Putamen (tissue), 1 donor: Measurements from ENCODE around the gene HIPK1.
"Not testable (repeated sequence)": the region's sequence is repeated elsewhere in the genome, so short reads cannot be mapped to it uniquely, and the experiment has no call there.

Experiments
- DNase-seq: peaks from one replicate; pipeline ENCODE4 v3.0.0-alpha.2; 2016; ENCODE audit warnings: low spot score

The HIPK1 gene

DNA sequence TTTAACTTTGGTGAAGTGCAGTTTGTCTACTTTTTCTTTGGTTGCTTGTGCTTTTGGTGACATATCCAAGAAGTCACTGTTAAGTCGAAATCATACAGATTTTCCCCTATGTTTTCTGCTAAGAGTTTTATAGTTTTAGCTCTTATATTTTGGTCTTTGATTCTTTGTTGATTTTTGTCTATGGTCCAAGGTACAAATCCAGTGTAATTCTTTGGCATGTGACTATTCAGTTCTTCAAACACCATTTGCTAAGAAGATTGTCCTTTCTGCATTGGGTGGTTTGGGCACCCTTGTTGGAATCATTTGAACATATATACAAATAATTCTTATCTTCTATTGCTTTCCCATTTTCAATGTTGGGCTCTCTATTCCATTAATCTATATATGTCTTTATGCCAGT is 16.2 kb downstream of the HIPK1 start:
- no peak for DNase-seq

DNA sequence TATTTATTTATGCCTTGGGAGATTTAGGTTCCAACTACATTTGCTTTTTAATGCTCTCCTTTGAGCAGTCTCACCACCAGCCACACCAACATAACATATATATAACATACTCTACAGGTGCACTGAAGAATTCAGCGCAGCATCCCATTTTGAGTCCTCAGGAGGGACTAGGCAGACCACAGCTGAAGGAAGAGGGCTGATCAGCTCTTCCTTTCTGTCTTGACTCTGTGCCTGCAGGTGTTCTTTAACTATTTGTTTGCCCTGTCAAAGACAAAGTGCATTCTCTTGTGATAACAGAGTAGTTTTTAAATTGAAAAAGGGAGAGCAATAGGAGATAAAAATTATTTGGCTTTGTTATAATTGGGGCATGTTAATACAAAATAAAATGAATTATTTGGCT is 17.0 kb downstream of the HIPK1 start:
- no peak for DNase-seq

DNA sequence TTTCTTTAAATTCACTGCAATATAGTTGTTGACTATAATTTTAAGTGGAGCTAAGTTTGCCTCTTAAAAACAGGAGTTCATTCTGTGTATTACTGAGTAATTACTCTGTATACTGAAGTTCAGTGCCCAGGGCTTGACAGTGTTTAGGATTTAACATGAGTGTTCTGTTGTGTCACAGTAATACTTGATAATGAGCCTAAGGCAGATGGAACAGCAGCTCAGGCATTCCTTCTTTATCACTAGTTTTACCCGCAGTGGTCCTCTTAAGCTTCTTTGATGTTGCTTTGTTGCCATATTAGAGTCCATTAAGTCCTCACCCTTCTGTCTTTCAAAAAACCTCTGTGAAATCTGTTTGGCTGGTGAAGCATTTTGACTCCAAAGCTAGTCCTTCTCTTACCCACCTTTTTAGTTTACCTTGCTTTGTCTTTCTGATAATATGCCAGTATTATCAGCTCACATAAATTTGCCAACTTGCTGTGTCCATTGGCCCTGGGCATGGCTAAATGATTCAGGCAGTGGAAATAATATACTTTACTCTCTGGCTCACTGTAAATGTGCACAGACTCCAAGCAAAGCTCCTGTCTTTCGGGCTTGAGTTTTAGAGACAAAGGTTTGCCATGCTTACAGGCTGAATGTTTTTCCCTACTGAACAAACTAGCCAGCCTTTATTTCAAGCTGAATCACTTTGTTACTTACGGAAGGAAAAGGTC is 17.7 kb downstream of the HIPK1 start:
- no peak for DNase-seq

DNA sequence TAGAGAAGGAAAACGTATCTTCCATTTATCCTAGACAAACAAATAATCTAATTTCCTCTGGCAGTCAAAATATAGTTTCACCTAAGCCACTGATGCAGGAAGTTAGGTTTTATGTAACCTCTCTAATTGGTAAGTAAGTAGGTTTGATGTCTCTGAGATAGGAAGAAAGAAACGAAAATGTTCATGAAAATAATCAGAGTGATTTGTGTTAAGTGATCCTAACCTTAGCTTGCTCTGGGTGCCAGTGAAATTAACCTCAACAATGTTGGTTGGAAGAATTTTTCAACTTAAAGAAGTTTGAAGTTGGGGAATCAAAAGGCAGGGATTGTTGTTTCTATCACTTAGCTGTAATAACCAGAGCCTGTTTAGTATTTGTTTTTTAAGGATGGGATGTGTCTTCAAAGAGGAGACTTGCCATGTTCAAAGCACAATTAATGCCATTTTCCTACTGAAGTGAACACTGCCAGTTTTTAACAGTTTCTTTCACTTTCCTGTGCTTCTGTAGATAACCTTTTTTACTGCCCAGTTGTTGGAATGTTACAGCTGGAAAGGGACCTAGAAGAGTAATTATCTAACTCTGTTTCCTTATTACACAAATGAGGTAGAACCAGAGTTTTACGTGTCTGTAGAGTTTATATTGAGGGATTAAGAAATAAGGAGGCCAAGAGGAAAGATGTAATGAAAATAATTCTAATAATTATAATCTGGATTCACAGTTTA is 18.4 kb downstream of the HIPK1 start:
- DNase-seq, result no peak

DNA sequence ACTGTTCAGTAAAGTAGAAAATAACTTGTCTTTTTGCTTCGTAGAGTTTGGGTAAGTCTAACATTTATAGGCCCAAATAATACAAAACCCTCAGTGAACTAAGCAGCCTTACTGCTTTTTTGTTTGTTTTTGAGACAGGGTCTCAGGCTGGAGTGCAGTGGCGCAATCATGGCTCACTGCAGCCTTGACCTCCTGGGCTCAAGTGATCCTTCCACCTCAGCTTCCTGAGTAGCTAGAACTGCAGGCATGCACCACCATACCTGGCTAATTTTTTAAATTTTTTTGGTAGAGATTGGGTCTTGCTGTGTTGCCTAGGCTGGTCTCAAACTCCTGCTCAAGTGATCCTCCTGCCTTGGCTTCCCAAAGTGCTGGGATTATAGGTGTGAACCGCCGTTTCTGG is 19.0 kb downstream of the HIPK1 start:
- DNase-seq, result not testable (repeated sequence)

DNA sequence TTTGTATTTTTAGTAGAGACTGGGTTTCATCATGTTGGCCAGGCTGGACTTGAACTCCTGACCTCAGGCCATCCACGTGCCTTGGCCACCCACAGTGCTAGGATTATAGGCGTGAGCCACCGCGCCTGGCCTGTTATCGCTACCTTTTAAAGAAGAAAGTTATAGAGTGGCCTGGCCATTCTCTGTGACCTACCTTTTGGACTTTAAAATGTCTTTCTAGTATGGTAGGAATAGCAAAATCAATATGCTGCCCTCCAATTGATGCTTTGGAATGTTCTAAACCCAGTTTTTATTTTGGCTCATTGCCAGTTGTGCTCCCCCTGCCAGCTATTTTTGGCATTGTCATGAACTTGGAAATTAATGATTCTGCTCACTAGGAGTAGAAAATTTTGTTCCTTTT is 19.9 kb downstream of the HIPK1 start:
- no peak for DNase-seq

DNA sequence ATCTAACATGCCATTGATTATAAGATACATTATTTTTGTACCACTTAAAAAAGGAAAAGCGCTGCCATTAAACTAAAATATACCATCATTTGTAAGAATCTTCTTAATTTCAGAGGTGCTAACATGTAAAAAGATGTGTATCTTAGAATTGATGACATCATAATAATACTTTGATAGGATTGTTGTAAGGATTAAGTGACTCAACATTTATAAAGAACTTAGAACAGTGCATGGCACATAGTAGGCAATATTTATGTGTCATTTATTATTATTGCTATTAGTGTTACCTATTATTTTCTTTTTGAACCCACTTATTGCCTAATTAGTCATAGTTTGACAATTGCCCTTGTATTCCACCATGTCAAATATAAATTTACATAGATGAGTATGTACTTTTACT is 21.8 kb downstream of the HIPK1 start:
- DNase-seq, result no peak

DNA sequence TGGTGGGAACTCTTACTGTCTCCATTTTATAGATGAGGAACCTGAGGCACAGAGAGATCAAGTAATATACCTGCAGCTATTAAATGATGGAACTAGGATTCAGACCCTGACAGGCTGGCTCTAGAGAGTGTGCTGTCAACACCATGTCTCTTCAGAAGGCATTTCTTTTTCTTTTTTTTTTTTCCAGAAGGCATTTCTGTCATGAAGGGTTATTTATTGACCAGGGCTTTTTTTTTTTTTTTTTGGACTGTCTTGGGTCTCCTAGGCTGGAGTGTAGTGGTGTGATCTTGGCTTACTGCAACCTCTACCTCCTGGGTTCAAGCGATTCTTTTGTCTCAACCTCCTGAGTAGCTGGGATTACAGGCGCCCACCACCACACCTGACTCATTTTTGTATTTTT is 22.6 kb downstream of the HIPK1 start:
- no peak for DNase-seq

DNA sequence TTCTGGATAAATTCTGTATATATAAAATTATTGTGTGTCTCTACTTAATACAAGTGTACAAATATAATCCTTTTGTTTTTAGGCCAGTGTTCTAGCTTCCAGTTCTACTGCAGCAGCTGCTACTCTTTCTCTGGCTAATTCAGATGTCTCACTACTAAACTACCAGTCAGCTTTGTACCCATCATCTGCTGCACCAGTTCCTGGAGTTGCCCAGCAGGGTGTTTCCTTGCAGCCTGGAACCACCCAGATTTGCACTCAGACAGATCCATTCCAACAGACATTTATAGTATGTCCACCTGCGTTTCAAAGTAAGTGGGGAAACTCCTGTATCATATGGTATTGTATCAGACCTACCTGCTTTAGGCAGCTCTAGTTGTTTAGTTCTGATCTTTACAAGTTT is 28.9 kb downstream of the HIPK1 start:
- DNase-seq, result no peak

DNA sequence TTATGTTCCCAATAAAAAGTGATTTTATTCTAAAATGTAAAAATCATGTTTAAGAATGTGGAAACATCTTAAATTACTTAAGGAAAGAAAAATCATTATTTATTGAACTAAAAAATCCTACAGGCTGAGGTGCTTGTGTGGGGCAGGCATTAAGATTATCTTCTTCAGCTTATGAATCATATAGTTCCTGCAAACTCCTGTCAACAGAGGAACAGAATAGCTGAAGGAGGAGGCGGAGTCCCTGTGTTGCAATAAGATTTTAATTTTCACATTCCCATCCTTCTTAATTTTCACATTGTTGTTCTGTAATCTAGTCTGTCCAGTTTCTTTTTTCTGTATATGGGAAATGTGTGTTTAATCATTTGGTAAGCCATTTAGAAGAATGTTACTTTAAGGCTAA is 29.6 kb downstream of the HIPK1 start:
- no peak for DNase-seq

DNA sequence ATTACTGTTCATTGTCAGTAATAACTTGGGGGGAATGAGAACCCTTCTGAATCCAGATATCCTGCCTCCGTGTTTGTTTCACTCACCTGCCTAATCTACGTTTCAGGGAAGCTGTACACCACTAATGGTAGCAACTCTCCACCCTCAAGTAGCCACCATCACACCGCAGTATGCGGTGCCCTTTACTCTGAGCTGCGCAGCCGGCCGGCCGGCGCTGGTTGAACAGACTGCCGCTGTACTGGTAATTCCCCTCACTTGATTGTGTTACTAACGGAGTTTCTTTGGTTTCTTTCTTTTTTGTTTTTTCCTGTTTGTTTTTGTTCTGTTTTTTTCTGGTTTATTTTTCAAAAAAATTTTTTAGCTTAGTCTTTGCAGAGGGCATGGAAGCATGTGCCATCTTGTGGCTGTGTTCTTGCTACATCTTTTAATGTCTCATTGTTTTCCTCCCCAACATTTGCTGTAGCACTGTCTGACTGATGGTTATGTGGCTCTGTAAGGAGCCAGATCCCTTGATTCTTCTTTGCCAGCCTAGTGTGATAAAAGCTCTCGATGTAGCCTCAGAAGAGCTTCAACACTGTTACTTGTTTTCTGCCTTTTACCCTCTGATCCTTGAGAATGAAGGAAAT is 34.3 kb downstream of the HIPK1 start:
- DNase-seq, result no peak

DNA sequence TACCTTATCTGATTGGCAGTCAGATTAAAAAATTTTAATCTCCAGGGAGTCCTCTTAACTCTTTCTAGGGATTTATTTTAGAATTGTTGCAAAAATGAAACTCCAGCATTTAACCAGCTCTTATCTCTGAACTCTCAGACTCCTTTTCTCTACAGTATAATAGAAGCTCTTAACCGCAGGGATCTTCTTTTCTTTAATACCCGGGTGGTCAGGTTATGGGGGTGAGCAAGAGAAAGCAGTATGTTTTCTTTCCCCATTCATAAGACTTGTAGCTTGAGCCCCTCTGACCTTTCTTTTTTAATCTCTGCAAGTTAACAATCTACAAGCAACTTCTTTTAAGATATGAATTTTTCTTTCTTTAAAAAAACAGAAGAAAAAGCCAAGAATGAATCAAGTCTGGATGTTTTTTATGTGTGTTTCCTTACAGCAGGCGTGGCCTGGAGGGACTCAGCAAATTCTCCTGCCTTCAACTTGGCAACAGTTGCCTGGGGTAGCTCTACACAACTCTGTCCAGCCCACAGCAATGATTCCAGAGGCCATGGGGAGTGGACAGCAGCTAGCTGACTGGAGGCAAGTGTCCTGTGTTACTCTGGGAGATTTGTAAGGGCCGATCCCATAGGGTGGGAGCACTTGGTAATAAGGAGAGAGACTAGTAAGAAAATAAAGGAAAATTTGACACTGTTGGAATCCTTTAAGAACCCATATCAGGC is 36.7 kb downstream of the HIPK1 start:
- no peak for DNase-seq

DNA sequence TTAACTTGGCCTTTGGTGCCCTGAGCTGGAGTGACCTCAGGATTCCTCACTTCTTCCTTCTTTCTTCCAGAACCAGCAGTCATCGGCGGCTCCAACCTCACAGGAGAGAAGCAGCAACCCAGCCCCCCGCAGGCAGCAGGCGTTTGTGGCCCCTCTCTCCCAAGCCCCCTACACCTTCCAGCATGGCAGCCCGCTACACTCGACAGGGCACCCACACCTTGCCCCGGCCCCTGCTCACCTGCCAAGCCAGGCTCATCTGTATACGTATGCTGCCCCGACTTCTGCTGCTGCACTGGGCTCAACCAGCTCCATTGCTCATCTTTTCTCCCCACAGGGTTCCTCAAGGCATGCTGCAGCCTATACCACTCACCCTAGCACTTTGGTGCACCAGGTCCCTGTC is 43.8 kb downstream of the HIPK1 start:
- DNase-seq, result no peak

DNA sequence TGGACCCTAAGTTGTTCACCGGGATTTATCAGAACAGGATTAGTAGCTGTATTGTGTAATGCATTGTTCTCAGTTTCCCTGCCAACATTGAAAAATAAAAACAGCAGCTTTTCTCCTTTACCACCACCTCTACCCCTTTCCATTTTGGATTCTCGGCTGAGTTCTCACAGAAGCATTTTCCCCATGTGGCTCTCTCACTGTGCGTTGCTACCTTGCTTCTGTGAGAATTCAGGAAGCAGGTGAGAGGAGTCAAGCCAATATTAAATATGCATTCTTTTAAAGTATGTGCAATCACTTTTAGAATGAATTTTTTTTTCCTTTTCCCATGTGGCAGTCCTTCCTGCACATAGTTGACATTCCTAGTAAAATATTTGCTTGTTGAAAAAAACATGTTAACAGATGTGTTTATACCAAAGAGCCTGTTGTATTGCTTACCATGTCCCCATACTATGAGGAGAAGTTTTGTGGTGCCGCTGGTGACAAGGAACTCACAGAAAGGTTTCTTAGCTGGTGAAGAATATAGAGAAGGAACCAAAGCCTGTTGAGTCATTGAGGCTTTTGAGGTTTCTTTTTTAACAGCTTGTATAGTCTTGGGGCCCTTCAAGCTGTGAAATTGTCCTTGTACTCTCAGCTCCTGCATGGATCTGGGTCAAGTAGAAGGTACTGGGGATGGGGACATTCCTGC is 46.2 kb downstream of the HIPK1 start:
- no peak for DNase-seq

DNA sequence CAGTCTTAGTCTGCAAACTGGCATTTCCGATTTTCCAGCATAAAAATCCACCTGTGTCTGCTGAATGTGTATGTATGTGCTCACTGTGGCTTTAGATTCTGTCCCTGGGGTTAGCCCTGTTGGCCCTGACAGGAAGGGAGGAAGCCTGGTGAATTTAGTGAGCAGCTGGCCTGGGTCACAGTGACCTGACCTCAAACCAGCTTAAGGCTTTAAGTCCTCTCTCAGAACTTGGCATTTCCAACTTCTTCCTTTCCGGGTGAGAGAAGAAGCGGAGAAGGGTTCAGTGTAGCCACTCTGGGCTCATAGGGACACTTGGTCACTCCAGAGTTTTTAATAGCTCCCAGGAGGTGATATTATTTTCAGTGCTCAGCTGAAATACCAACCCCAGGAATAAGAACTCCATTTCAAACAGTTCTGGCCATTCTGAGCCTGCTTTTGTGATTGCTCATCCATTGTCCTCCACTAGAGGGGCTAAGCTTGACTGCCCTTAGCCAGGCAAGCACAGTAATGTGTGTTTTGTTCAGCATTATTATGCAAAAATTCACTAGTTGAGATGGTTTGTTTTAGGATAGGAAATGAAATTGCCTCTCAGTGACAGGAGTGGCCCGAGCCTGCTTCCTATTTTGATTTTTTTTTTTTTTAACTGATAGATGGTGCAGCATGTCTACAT is 47.6 kb downstream of the HIPK1 start:
- DNase-seq, result no peak

DNA sequence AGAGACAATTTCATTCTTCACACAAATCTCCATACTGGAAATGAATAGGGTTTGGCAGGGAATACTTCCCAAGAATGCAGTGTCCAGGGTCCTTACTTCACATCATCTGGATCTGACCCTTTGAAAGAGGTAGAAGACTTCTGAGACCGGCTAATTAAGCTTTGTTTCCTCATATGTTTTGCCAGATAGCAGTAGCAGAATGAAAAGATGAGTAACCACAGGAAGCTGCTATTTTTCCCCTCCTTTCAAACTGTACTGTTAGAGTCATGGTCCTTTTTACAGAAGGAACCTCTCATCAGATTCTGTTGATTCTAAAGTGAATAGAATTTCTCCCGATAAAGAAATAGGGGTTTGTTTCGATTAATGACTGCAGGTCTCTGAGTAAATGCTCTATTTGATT is 48.8 kb downstream of the HIPK1 start:
- DNase-seq, result no peak

DNA sequence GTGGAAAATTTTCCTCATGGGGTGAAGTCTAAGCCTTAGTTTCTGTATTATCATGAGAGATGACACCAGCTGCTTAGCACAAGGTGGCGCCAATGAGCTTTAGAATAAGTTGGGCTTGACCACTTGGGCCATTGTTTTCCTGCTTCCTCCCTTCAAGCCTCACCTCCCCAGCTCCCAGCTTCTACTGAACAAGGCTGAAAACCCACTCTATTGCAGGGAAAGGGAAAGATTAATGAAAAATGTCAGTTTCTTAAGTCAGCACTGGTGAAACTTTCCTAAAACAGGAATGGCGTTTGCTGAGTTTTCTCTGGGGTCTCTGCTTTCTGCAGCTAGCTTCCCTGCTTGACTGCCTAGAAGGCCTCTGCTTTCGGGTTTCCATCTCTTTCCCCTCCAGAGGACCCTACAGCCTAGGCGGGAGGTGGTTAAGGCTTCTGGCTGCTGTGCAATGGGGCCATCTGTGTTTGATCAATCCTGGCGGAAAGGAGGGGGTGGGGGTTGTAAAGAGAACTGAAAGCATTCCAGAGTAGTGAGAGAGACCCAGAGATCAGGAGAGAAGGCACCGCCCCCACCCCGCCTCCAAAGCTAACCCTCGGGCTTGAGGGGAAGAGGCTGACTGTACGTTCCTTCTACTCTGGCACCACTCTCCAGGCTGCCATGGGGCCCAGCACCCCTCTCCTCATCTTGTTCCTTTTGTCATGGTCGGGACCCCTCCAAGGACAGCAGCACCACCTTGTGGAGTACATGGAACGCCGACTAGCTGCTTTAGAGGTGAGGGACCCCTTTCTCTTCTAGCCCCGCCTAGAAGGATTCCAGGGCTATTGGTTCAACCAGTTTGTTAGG is 50.0 kb downstream of the HIPK1 start, which contains the start of gene OLFML3:
TSS of gene OLFML3 (plus strand) at position 612 of the 840 bp plus-strand sequence. CDS start at position 655, 43 bp downstream.
- DNase-seq, result peak; percentile 77

DNA sequence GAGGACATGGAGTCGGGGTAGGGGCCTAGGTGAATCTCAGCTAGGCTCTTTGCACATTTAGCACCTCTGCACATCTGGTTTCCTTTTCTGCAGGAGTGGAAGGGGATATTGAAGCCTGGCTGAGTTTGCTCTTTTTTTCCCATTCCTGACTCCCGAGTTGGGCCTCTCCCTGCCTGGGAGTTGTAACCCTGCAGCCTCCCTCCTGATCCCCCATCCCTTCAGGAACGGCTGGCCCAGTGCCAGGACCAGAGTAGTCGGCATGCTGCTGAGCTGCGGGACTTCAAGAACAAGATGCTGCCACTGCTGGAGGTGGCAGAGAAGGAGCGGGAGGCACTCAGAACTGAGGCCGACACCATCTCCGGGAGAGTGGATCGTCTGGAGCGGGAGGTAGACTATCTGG is 51.0 kb downstream of the HIPK1 start:
- no peak for DNase-seq

DNA sequence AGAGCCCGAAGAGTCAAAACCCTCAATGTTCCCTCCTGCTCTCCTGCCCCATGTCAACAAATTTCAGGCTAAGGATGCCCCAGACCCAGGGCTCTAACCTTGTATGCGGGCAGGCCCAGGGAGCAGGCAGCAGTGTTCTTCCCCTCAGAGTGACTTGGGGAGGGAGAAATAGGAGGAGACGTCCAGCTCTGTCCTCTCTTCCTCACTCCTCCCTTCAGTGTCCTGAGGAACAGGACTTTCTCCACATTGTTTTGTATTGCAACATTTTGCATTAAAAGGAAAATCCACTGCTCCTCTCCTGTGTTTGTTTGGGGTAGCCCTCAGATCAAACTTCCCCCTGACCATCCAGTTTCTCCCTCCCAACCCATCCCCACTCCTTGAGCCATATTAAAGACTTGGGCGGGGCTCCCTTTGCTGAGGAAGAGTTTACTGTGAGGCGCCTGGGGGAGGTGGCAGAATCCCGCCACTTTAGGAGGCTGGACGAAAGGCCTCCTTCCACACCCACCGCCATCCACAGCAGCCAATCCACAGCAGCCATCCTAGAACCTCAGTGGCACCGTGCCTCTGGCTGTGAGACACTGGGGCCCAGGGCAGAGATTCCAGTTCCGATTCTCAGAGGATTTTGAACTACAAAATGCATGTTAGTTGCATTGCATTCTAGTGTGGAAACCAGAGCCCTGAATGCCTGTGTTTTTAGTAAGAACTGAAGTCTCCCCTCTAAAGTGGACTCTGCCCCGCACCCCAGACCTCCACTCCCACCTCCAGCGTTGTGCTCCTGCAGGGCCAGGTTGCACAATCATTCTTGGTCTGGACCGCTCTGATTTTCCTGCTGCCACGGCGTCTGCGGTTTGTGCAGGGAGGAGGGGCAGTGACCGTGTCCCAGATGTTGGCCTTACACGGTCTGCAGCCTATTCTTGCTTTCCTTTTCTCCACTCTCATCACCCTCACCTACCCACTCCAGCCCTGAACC is 53.1 kb downstream of the HIPK1 start:
- DNase-seq, result no peak
